GM19324 (cell line): Measurements from ENCODE around the gene HOXA5.

ENCODE experiments used
- ATAC-seq: cut with Tn5 transposase; IDR thresholded peaks from one replicate; pipeline ENCODE4 v1.9.1; 2021; ENCODE audit warnings: mild to moderate bottlenecking, moderate library complexity; ENCODE audit not compliant: unreplicated experiment, low FRiP score

The HOXA5 gene

GRCh38 chr7:27161214-27161720, 17.8 kb upstream of the HOXA5 start:
- ATAC-seq = no peak

- peak; percentile 60 for ATAC-seq
Measured at GRCh38 chr7:27160546-27161213, 17.2 kb upstream of the HOXA5 start.

- ATAC-seq = peak; percentile 37
Measured at GRCh38 chr7:27160145-27160545, 16.7 kb upstream of the HOXA5 start.

- no peak for ATAC-seq
Measured at GRCh38 chr7:27159266-27160144, 16.0 kb upstream of the HOXA5 start.

- no peak for ATAC-seq
Measured at GRCh38 chr7:27158436-27159265, 15.2 kb upstream of the HOXA5 start.

- no peak for ATAC-seq
Measured at GRCh38 chr7:27157702-27158431, 14.4 kb upstream of the HOXA5 start.

GRCh38 chr7:27156916-27157701, 13.6 kb upstream of the HOXA5 start:
- ATAC-seq = no peak

- ATAC-seq = no peak
Measured at GRCh38 chr7:27156508-27156898, 13.0 kb upstream of the HOXA5 start, which contains the start of gene HOXA7. Gene HOXA7, minus strand, starts transcription at chr7:27156675. Its CDS starts 130 bp downstream, at chr7:27156545.

GRCh38 chr7:27155816-27156507, 12.5 kb upstream of the HOXA5 start:
- no peak for ATAC-seq

DNA sequence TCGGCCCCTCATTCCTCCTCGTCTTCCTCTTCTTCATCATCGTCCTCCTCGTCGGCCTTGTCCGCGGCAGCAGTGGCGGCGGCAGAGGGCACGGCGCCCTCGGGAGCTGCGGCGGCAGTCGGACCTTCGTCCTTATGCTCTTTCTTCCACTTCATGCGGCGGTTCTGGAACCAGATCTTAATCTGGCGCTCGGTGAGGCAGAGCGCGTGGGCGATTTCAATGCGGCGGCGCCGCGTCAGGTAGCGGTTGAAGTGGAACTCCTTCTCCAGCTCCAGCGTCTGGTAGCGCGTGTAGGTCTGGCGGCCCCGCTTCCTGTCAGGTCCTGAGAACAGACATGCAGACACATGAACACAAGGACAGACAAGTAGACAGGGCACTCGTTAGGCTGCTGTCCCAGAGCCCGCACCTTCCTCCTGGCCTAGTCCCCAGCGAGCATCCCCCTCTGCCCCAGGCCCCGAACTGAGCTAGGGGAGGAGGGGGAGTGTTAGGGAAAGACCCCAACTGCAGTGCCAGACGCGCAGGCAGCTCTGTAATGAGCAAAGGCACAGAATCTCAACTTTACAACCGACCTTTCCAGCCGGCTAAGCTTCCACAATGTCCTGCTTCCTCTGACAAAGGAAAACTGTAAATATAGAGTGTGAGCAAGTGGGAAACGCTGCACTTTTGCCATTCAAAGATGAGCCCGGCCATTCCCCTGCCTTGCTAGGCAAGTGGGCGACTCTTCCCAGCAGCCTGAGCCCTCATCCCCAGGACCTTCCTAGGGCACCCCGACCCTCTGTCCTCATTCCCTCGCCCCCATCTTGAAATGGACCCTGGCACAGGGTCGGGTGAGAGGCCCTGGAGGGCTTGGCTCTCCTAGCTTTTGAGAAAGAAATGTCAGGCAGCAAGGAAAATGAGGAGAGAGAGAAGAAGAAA, 11.7 kb upstream of the HOXA5 start:
- ATAC-seq = no peak

DNA sequence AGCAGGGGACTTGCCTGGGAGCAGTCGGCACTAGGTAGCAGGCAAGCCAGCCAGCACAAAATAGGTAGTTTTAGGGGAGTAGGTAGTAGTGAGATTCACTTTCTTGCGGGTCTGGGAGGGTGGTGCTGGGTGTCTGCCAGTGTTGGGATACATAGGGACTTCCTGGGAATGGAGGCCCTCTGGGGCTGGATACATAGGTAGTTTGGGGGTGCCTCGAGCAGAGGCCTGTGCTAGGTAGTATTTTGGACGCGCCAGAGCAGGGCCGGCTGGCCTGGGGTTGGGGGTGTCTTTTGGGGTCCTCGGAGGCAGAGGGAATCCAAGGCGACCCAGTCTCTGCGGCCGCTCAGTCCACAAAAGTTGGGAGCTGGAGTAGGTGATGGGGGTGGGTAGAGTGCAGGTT, 10.9 kb upstream of the HOXA5 start:
- no peak for ATAC-seq

- ATAC-seq = no peak
Measured at GRCh38 chr7:27153526-27153925, 10.0 kb upstream of the HOXA5 start.

DNA sequence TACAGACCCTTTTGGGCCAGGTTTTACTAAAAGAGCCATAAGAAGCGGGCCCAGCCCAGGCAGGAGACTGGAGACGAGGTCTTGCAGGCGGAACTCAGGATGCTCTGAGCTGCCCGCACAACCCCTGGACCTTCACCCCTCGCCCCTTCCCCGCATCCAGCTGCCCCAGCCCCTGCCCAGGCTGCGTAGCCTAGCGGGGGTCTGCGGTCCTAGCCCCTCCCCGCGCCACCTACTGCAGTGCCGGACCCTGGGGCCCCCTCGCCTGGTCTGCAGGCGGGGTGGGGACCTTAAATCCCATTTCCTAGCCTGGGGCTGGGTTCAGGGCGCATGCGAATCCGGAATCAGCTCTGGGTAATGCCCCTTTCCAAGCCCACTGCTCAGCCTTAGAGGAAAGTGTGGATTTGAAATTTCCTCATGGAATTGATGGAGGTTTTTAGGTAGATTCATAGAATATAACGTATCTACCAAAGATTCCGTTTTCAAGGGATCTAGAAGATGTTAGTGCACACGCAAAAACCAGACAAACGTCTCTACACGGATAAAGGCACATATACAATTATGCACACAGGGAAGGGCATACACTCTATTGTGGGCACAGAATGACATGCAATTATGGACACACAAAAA, 9.4 kb upstream of the HOXA5 start:
- no peak for ATAC-seq

- no peak for ATAC-seq
Measured at GRCh38 chr7:27151931-27152815, 8.7 kb upstream of the HOXA5 start, which contains the start of gene HOXA3. Gene HOXA3, minus strand, starts transcription at chr7:27152583. Its CDS starts 41,943 bp downstream, at chr7:27110640.

DNA sequence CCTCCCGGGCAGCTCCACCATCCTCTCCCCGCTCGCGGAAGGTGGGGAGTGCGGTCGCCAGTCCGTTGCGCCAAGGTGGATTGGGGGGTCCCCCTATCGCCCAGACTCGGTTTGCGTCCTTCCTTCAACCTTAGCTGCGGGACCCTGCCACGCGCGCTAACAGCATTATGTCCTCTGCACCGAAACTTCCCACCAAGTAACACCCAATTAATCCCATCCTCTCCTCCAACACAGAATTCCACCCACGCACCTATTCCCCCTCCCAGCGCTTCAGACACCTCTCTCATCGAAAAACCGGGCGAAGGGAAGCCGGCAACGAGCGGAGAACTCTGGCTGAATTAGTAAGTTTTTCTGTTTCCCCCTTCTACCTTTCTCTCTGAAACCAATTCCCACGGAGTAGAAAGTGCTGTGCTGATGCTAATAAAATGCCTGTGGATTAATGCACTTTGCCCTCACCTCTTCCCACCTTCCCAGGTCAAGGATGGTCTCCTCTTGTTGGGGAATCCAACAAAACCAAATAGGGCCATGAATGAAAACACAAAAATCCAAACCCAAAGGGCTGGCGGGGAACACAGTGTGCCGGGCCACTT, 8.0 kb upstream of the HOXA5 start:
- no peak for ATAC-seq
